ENCODE results near the gene BMPER.

BMPER gene

DNA sequence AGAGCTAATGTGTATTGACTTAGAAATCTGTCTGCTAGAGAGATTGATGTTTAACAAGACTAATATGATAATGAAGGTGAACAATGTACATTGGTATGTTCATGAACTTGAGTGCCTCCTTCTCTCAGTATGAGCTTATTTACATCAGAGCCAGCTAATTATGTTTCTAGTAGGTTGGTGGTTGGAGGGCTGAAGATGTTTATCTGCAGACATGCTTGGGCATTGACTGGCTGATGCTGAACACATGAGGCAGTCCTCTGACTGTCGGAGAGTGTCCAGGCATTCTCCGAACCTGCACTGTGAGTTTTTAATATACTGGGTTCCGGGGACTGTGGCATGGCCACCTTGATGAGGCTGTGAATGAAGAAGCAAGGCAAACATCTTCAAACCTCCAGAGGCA, 47.5 kb downstream of the BMPER start:
- in situ Hi-C loops (cut with MboI; ENCODE audit: low pct_unique_long_range_greater_than_20kb, low sequenced_read_pairs): no loop called here
- DNase-seq: no peak

DNA sequence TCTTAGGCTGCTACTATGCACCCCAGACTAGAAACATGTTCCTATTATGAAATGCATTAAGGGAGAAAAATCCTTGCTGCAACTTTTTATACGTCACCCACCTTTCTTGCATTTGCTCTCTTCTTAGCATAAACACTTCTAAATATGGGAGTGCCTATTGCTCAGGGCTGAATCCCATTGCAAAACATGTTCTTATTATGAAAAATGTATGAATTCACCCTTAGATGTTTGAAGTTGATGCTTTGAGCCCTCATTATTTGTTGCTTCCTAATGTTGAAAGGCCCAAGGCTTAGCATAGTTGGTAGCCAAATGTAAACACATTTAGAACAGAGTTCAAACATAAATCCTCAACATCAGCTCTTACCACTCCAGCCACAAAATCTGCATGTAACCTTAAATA, 52.8 kb downstream of the BMPER start:
- no peak for DNase-seq
- in situ Hi-C loops (cut with MboI; ENCODE audit: low pct_unique_long_range_greater_than_20kb, low sequenced_read_pairs): no loop called here

DNA sequence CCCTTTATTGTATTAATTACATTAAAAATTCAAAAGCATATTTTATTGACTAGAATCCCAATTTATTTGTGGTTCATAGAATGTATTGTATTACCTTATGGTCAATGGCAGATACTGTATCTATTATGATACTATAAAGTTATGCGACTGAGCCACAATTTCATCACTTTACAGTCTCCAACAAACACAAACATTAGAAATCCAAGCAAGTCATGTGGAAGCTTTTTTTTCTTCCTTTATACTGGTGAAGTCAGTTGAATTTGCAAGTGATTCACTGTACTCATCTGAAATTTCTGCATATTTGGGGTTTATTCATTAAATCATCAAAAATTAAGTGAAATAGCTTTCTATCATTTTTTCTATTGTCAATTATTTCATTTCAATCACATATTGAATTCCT, 54.3 kb downstream of the BMPER start:
- no peak for DNase-seq
- in situ Hi-C loops (cut with MboI; ENCODE audit: low pct_unique_long_range_greater_than_20kb, low sequenced_read_pairs): no loop called here

DNA sequence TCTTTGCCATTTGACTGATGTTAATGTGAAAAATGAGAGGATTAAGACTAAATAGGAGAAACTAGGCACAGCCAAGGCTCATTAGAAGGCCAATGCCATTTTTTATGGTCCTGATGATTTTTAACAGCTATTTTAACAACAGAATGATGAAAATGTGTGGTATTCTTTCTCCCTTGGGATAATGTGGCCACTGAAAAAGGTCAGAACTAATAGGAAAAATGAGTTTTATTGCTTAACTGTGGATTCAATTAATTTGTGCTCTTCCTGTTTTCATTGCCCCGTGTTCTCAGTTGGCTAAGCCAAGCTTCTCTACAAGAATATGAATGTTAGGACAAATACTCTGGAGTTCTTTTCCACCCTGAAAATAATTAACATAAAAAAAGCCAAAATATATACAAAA, 56.6 kb downstream of the BMPER start:
- no peak for DNase-seq
- in situ Hi-C loops (cut with MboI; ENCODE audit: low pct_unique_long_range_greater_than_20kb, low sequenced_read_pairs): no loop called here

DNA sequence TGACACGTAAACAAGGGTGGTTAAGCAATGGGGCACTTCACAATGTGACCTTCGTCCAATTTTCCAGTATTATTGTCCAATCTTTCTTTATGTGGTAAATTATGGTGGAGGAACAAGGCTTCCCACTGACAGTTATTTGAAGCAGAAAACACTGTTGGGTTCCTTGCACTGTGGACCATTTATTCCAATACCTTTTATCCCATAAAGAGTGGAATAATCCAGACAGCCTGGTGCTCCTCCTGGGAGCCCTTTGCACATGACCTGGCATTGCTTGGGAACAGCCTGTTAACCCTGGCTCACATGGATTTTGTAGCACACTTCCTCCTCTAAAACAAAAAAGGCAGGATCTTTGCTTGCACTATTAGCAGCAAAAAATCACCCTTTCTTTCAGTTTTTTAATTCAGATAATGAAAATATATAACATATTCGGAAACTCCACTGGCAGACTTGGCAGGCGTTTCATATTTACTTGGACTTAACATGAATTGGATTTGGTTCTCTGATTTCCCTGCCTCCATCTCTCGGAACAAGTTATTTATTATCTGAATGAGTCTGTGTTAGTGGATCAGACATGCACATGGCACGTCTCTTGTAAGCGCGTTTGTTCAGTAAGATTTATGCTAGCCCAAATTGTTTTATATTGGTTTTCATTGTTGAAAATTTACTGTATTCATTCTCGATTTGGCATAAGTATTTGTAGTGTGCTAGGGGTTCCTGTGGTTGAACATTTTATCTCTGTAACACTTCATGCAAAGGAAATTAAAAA, 59.3 kb downstream of the BMPER start:
- in situ Hi-C loops (cut with MboI; ENCODE audit: low pct_unique_long_range_greater_than_20kb, low sequenced_read_pairs): no loop called here
- no peak for DNase-seq

DNA sequence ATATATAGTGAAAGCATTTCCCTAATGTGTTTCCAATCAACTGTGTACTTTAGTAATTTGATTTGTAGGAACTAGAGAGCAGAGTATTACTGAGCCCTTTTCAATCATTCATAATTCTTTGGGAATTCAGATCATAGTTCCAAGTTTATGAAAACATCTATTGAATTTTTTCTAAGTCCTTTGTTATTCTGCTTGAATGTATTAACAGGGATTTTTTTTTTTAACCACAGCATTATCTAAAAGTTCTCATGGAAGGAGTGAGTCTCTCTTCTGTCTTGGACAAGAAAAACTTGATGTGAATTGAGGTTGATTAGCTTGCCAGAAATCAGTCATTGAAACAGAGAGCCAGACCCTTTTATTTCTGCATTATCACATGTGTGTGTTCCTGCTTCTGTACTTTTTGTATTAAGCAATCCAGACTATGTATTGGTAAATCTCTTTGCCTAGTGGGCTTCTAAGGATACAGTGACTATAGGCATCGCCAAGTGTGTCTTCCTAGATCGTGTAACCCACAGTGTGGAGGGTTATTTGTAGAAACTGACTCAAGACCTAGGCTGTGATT, 59.9 kb downstream of the BMPER start:
- DNase-seq: no peak
- in situ Hi-C loops (cut with MboI; ENCODE audit: low pct_unique_long_range_greater_than_20kb, low sequenced_read_pairs): no loop called here

DNA sequence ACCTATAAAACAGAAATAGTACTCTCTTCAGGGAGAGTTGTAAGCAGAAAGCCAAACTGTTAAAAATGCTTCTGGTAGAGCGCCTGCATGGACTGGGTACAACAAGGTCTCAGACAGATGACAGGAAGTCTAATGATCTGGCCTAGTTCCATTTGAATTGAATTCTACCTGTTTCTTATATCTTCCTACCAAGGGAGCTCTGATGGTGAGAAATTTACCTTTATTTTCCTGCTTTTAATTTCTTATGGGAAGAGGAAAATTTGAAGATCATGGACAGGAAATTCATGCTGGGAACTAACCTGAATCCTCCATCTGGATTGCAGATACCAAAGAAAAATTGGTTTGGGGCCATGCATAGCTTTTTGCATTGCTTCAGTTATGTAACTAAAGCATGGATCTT, 63.3 kb downstream of the BMPER start:
- no peak for DNase-seq
- in situ Hi-C loops (cut with MboI; ENCODE audit: low pct_unique_long_range_greater_than_20kb, low sequenced_read_pairs): no loop called here

DNA sequence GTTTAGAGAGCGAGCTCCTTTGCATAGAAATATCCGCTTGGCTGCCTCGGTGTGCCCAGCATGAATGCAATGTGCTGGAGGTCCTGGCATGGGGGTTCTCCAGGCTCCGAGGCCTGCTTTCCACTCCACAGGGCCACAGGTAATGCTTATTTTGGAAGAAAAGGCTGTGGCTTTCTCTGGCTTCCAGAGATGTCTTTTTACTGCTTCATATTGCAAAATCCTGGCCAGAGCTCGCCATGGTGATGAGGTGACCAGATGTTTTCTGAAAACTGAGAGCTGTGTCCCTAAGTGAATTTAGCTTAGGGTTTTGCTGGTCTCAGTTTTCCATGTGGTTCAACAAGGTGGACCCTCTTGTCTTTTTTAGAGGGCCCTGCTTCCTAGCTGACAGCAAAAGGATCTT, 65.2 kb downstream of the BMPER start:
- in situ Hi-C loops (cut with MboI; ENCODE audit: low pct_unique_long_range_greater_than_20kb, low sequenced_read_pairs): no loop called here
- DNase-seq: no peak

DNA sequence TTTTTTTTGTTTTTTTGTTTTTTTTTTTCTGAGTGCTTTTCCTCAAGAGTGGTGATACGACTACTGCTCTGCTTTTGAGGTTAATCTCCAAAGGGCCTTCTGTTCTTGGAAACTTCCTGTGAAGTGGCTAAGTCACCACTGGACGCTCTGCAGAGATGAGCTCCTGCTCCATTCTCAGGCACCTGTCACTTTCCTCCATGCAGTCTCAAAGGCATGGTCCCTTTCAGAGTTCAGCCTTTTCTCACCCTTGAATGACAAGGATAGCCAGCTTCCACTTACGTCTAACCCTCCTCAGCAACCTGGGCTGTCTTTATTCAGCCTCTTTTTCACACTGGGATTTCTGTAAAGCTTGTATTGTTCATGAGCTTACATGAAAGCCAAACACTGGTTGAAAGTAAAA, 65.8 kb downstream of the BMPER start:
- no peak for DNase-seq
- in situ Hi-C loops (cut with MboI; ENCODE audit: low pct_unique_long_range_greater_than_20kb, low sequenced_read_pairs): no loop called here

DNA sequence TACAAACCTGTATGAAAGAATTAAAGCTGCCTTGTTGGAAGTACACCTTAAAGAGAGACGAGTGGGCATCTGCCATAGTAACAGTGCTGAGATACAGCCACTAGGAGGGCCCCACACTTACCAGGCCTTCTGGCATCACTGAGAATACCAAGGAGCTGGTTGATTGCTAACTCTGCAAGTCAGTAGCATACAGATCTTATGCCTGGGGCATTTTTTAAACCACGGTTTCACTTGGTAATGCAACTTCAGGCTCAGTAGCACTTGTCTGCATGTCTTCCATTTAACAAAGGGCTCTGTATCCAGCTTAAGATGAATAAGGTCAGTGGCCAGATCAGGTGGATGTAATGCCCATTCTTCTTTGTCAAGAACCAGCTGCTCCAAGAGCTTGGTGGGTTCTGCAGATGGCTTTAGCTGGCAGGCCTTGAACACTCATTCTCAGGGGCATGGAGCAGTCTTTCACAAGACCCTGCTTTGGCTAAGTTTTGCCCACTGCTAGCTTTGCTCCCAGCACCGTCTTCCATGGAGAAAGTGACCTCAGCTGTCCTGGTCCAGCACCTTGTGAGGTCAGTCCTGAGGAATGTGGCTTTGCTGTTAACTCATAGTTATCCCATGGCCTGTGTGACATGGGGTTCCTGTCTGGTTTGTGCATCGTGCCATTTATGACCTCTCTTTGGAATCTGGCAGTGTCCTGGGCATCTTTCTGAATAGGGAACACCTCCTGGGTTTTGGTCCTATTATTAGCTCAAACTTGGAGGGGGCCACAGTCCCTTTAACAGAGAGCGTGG, 68.1 kb downstream of the BMPER start:
- no peak for DNase-seq
- in situ Hi-C loops (cut with MboI; ENCODE audit: low pct_unique_long_range_greater_than_20kb, low sequenced_read_pairs): no loop called here

DNA sequence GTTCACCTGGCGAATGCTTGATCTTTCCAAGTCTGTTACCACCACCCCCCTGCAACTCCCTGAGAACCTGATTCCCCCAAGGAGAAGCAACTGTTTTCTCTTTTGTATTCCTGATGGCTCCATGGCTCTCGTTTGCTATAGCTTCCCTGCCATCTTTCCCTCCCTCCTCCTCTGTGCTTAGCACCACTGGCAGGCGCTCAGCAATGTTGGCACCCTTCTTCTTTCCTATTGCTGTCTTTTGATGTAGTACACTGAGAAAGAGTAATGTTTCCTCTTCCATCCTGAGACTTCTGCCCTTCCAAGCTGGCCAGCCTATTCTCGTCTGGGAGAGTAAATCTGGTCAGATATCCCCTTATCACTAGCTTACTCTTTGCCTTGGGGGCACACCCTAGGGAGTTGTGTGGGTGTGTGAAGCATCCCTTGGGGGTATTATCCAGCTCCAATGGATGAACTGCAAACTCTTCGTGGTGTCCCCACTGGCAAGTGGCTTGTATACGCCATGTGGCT, 74.0 kb downstream of the BMPER start:
- in situ Hi-C loops (cut with MboI; ENCODE audit: low pct_unique_long_range_greater_than_20kb, low sequenced_read_pairs): no loop called here
- no peak for DNase-seq

DNA sequence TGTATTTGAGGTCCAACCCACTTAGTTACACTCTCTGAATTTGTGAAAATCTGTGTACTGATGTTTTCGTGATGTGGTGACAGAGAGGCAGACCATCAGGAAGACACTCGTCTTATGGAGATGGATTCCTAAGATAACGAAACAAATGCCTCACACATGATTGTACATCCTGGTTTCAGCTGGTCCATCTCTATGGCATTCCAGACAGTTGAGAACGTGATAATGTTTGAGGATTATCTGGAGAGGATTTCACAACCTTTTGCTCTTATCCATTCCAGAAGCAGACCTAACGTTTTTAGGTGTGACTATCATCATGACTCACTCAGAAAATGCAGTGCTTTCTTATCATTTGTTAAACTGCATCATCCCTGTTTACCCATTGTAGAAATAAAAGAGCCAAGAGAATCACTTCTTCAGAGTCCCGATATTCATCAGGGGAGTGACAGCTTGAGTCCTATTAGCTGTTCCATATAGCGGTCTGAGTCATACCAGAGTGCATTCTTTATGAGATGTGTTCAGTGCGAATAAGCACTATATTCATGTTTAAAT, 74.5 kb downstream of the BMPER start:
- no peak for DNase-seq

DNA sequence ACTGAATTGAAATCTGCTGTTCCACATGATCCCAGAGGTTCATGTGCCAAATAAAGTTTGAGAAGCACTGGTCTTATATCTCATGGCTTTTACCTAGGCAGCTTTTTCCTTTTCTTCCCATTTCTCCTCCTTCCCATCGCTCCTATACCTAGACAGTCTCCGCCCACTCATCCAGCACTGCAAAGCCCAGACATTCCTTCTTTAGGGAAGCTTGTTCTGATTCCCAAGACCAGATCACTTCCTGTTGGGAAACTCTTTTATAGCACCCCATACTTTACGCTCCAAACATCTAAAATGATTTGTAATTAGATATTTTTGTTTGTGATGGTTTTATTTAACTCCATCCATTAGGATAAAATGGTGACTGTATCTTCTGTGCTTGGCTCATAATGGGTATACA, 75.9 kb downstream of the BMPER start:
- in situ Hi-C loops (cut with MboI; ENCODE audit: low pct_unique_long_range_greater_than_20kb, low sequenced_read_pairs): no loop called here
- DNase-seq: no peak

More for the DNA sequence above, 74.5 kb downstream of the BMPER start:
- in situ Hi-C loops (cut with MboI; ENCODE audit: low pct_unique_long_range_greater_than_20kb, low sequenced_read_pairs): no loop called here

DNA sequence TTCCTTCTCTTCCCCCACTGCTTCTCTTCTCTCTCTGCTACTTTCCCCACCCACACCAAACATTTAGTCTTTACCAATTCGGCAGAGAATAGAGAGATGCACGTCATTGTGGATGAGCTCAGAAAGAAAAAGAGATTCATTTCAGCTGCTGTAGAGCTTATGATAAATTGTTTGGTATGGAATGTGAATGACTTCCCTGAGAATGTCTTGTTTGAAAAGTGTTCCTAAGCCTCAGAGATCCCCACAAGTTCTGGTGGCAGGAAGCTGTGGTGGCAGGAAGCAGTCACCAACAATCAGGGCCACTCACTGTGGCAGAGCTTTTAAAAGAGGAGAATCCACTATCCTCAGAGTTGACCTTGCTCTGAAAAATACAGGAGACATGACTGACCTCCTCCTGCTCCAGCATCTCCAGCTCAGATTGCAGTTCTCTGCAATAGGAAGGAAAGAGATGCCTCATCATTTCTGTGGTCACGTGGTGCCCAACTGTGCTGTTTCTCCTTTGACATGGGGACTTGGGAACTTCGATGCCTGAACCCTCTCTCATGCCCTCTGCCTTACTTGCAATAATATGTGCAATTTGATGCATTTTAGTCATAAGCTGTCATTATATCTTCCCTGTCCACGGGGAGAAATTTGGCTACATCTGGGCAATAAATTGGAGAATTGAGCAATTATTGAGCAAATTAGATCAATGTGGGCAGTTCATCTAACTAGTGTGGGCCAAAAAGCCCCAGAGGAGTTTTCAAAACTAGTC, 76.5 kb downstream of the BMPER start:
- in situ Hi-C loops (cut with MboI; ENCODE audit: low pct_unique_long_range_greater_than_20kb, low sequenced_read_pairs): no loop called here
- no peak for DNase-seq

DNA sequence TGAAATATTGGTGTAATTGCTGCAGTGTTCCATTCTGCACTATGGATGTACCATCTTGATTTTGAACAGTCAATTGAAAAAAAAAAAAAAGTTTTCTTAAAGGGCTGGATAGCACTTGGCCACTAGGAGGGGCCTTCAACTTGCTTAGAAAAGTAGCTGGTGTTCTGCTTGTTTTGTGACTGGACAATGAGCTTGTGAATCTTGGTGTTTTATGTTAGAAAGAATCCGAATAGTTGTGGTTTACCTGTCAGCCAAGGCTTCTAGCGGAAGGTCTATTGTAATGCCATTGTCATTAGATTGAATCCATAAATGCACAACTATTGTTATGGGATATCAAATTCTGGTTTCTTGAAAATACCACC, 77.1 kb downstream of the BMPER start:
- in situ Hi-C loops (cut with MboI; ENCODE audit: low pct_unique_long_range_greater_than_20kb, low sequenced_read_pairs): no loop called here
- DNase-seq: no peak

DNA sequence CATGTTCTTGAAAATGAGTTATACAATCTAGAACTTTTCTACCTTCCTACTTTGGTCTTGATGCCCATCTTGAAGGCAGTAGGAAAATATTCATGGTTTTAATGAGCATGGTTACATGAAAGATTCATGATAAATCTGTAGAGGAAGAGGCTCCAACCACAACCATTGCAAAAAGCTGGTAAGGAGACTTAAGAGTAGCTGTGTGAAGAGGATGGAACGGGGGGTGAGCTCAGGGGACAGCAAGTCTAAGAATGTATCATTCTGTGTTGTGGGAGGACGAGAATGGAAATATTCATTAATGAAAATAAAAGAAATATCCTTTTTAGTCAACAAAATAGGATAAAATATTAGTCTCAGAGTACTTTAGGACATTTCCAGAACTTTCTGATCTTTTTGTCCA, 81.1 kb downstream of the BMPER start:
- in situ Hi-C loops (cut with MboI; ENCODE audit: low pct_unique_long_range_greater_than_20kb, low sequenced_read_pairs): no loop called here

DNA sequence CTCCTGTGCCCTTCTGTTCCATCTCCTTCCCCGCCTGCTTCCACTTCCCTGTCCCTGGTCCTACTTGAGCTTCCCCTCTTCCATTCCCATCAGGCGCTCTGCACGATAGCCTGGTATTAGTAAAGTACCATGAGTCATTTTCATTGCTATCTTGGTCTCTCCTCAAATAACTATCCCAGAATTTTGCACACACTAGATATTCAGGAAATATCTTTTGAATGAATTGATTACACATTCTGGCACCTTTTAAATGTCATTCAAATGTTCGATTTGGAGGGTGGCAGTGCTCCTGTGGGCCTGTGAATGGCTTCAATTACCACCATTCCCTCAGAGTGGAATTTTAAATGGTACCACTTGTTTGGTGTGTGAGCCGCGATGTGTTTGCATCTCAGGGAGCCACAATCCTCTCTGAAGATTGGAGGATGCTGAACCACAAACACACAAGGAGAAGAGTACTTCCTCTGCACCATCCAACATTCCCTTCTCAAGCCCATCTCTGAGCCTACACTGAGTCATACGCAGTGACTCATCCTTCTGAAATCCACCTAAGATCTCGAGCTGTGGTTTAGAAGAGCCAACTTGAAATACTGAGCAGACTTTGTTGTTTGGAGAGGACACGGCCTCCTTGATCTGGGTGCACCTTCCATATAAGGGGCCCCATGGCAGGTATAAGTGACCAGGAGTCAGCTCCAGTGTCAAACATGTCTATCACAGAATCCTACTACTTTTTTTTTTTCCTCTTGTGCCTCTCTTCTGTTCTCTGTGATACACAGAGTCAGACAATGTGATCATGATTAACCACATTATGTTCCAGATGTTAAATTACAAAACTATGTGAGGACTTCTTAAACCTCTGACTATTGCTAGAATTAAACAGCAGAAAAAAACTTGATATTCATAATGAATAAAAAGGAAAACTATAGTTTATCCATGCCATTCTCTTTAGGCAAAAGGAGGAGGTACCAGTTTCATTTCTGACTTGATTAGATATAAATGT, 81.9 kb downstream of the BMPER start:
- in situ Hi-C loops (cut with MboI; ENCODE audit: low pct_unique_long_range_greater_than_20kb, low sequenced_read_pairs): no loop called here
- DNase-seq: no peak

More for the DNA sequence above, 81.1 kb downstream of the BMPER start:
- DNase-seq: no peak

DNA sequence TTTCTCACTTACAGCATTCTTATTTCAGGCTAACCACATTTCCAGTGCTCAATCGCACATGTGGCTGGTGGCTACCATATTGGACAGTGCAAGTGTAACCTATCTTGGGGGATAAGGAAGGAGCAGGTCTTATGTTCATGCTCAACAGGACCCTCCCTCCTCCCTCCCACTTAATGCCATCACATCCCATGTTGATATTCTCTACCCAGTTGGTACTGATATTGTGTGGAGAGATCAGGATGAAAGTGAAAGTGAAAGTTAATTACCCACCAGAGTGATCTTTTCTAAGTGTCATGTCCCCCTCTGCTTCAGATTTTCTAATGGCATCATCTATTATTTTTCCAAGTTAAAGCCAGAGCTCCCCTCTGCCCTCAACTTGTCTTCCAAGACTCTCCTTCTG, 91.6 kb downstream of the BMPER start:
- in situ Hi-C loops (cut with MboI; ENCODE audit: low pct_unique_long_range_greater_than_20kb, low sequenced_read_pairs): no loop called here
- no peak for DNase-seq
